ENCODE results near the gene CCDC179.

The CCDC179 gene

GRCh38 chr11:22807855-22808570 lies 52.3 kb downstream of the CCDC179 start:
- DNase-seq, result no peak

GRCh38 chr11:22807391-22807790 lies 52.9 kb downstream of the CCDC179 start:
- no peak for DNase-seq

GRCh38 chr11:22802861-22803260 lies 57.4 kb downstream of the CCDC179 start:
- no peak for DNase-seq

GRCh38 chr11:22800482-22800881 lies 59.8 kb downstream of the CCDC179 start:
- DNase-seq, result no peak

- no peak for DNase-seq
Measured at GRCh38 chr11:22798901-22799300, 61.4 kb downstream of the CCDC179 start.

GRCh38 chr11:22797047-22797446 lies 63.2 kb downstream of the CCDC179 start:
- no peak for DNase-seq

All from DMS79 treated with DMSO at 0.1 percent for 48 hours (cell line).